ENCODE results near the gene ACOX1.

The ACOX1 gene

GRCh38 chr17:75950421-75950820 lies 28.5 kb downstream of the ACOX1 start:
- Histone ChIP-seq H3K4me1 (ENCODE audit: low read depth, poor library complexity, severe bottlenecking) (peaks cover 14% of the 10 kb centered on the region), H2AFZ (ENCODE audit: low read depth) (no peak overlapping the region), H3K27me3 (ENCODE audit: insufficient read depth, low read depth) (no peaks in the 10 kb centered on the region), H3K79me2 (ENCODE audit: insufficient read depth, low read depth) (no peaks in the 10 kb centered on the region), H3K4me3 (IDR thresholded peaks at IDR 0.05; ENCODE audit: insufficient read depth, low read depth, low read length) (no peak overlapping the region), H3K27ac (no peak overlapping the region), H4K20me1 (ENCODE audit: insufficient read depth) (no peaks in the 10 kb centered on the region), H3K4me2 (no peak overlapping the region), H3K36me3 (ENCODE audit: insufficient read depth) (no peaks in the 10 kb centered on the region), H3K9ac (no peak overlapping the region)
- no peak for TF ChIP-seq CTCF (conservative IDR thresholded peaks at IDR 0.05; ENCODE audit: low read depth, low read length)

- H3K79me2 ChIP-seq (ENCODE audit: insufficient read depth, low read depth), result no peaks in the 10 kb centered on the region
These were observed 33.8 kb downstream of the ACOX1 start for GRCh38 chr17:75945211-75945610.

GRCh38 chr17:75943491-75943890 lies 35.5 kb downstream of the ACOX1 start:
- Histone ChIP-seq H3K27ac (no peak overlapping the region), H3K9ac (no peak overlapping the region), H2AFZ (ENCODE audit: low read depth) (no peak overlapping the region), H4K20me1 (ENCODE audit: insufficient read depth) (no peaks in the 10 kb centered on the region), H3K79me2 (ENCODE audit: insufficient read depth, low read depth) (no peaks in the 10 kb centered on the region), H3K27me3 (ENCODE audit: insufficient read depth, low read depth) (no peaks in the 10 kb centered on the region), H3K4me1 (ENCODE audit: low read depth, poor library complexity, severe bottlenecking) (peaks cover 12% of the 10 kb centered on the region), H3K4me3 (IDR thresholded peaks at IDR 0.05; ENCODE audit: insufficient read depth, low read depth, low read length) (no peak overlapping the region), H3K4me2 (no peak overlapping the region), H3K36me3 (ENCODE audit: insufficient read depth) (no peaks in the 10 kb centered on the region)
- TF ChIP-seq CTCF (conservative IDR thresholded peaks at IDR 0.05; ENCODE audit: low read depth, low read length), result no peak

More at GRCh38 chr17:75945211-75945610, 33.8 kb downstream of the ACOX1 start:
- Histone ChIP-seq H3K4me3 (IDR thresholded peaks at IDR 0.05; ENCODE audit: insufficient read depth, low read depth, low read length) (no peak overlapping the region), H3K4me1 (ENCODE audit: low read depth, poor library complexity, severe bottlenecking) (peaks cover 7% of the 10 kb centered on the region), H3K27ac (no peak overlapping the region), H3K4me2 (no peak overlapping the region), H3K36me3 (ENCODE audit: insufficient read depth) (no peaks in the 10 kb centered on the region), H3K27me3 (ENCODE audit: insufficient read depth, low read depth) (no peaks in the 10 kb centered on the region), H3K9ac (no peak overlapping the region), H4K20me1 (ENCODE audit: insufficient read depth) (no peaks in the 10 kb centered on the region), H2AFZ (ENCODE audit: low read depth) (no peak overlapping the region)
- no peak for TF ChIP-seq CTCF (conservative IDR thresholded peaks at IDR 0.05; ENCODE audit: low read depth, low read length)

GRCh38 chr17:75942473-75942872 lies 36.5 kb downstream of the ACOX1 start:
- H4K20me1 ChIP-seq (ENCODE audit: insufficient read depth), result no peaks in the 10 kb centered on the region
- TF ChIP-seq CTCF (conservative IDR thresholded peaks at IDR 0.05; ENCODE audit: low read depth, low read length), result no peak
- no peaks in the 10 kb centered on the region for H3K27me3 ChIP-seq (ENCODE audit: insufficient read depth, low read depth)
- no peaks in the 10 kb centered on the region for H3K79me2 ChIP-seq (ENCODE audit: insufficient read depth, low read depth)
- H2AFZ ChIP-seq (ENCODE audit: low read depth), result no peak overlapping the region
- H3K4me1 ChIP-seq (ENCODE audit: low read depth, poor library complexity, severe bottlenecking), result peaks cover 12% of the 10 kb centered on the region
- no peak overlapping the region for H3K27ac ChIP-seq
- no peak overlapping the region for H3K4me3 ChIP-seq (IDR thresholded peaks at IDR 0.05; ENCODE audit: insufficient read depth, low read depth, low read length)
- H3K9ac ChIP-seq, result no peak overlapping the region
- no peaks in the 10 kb centered on the region for H3K36me3 ChIP-seq (ENCODE audit: insufficient read depth)
- H3K4me2 ChIP-seq, result no peak overlapping the region
